Measurements from ENCODE around the gene C1orf122.

DNA sequence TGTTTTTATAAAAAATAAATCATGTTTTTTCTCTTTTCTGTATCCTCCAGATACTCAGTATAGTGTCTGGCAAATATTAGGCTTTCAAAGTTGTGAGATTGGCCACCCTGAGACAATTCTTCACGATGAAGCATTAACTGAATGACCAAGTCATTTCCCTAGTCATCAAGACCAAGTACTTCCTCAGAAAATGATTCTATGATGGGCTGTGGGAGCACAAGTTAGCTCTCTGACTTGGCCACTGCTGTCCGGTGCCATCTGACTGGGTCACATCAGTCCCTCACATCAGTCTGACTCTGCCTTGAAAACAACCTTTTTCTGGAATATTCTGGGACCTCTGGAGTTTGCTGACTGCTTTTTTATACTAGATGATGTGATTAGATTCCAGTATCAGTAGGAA is 13.9 kb downstream of the C1orf122 start:
- TF ChIP-seq, protein P1, sequence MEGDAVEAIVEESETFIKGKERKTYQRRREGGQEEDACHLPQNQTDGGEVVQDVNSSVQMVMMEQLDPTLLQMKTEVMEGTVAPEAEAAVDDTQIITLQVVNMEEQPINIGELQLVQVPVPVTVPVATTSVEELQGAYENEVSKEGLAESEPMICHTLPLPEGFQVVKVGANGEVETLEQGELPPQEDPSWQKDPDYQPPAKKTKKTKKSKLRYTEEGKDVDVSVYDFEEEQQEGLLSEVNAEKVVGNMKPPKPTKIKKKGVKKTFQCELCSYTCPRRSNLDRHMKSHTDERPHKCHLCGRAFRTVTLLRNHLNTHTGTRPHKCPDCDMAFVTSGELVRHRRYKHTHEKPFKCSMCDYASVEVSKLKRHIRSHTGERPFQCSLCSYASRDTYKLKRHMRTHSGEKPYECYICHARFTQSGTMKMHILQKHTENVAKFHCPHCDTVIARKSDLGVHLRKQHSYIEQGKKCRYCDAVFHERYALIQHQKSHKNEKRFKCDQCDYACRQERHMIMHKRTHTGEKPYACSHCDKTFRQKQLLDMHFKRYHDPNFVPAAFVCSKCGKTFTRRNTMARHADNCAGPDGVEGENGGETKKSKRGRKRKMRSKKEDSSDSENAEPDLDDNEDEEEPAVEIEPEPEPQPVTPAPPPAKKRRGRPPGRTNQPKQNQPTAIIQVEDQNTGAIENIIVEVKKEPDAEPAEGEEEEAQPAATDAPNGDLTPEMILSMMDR (conservative IDR thresholded peaks at IDR 0.05): no peak
- TF ChIP-seq ZFX (IDR thresholded peaks at IDR 0.05): no peak
